Measurements from ENCODE around the gene EDA. TPM values are rescaled to one million over a fixed set of nuclear protein-coding genes. Genes with fewer than 3 reads are reported as not detected.

The EDA gene
- total RNA-seq, 1 donor, result 0.09 TPM

- TF ChIP-seq CTCF (IDR thresholded peaks at IDR 0.05; ENCODE audit: insufficient read depth, low read length), result no peak
- no peak overlapping the region for H3K4me3 ChIP-seq (ENCODE audit: low read depth, low read length)
- DNase-seq (ENCODE audit: low read depth), result no peak
Measured at GRCh38 chrX:69906447-69906846, 290.5 kb downstream of the EDA start.

DNA sequence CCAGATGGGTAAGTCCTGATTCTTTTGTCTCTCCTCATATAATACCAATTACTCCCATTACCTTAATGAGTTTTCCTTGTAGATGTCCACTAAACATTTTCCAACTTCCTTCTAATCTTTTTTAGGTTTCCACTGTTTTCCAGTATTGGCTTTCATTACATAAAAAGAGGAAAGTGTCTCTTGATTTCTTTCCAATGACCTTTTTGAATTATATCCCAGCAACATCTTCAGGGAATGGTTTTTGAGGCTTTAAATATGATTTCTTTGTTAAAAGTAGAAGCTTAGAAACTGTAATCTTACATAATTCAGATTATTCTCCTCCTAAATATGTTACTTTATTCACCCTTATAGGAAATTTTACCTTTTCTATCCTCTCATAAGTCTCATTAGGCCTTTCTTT lies 298.9 kb downstream of the EDA start:
- TF ChIP-seq CTCF (IDR thresholded peaks at IDR 0.05; ENCODE audit: insufficient read depth, low read length), result no peak
- no peak for DNase-seq (ENCODE audit: low read depth)

GRCh38 chrX:69919749-69920148 lies 303.8 kb downstream of the EDA start:
- DNase-seq (ENCODE audit: low read depth), result no peak
- no peak for TF ChIP-seq CTCF (IDR thresholded peaks at IDR 0.05; ENCODE audit: insufficient read depth, low read length)

More for the DNA sequence above, 298.9 kb downstream of the EDA start:
- H3K4me3 ChIP-seq (ENCODE audit: low read depth, low read length), result no peak overlapping the region

GRCh38 chrX:69932323-69932722 lies 316.4 kb downstream of the EDA start:
- no peak for DNase-seq (ENCODE audit: low read depth)
- H3K4me3 ChIP-seq (ENCODE audit: low read depth, low read length), result no peak overlapping the region
- TF ChIP-seq CTCF (IDR thresholded peaks at IDR 0.05; ENCODE audit: insufficient read depth, low read length), result no peak

More at GRCh38 chrX:69919749-69920148, 303.8 kb downstream of the EDA start:
- H3K4me3 ChIP-seq (ENCODE audit: low read depth, low read length), result no peak overlapping the region

- no peak overlapping the region for H3K4me3 ChIP-seq (ENCODE audit: low read depth, low read length)
- no peak for DNase-seq (ENCODE audit: low read depth)
- TF ChIP-seq CTCF (IDR thresholded peaks at IDR 0.05; ENCODE audit: insufficient read depth, low read length), result no peak
Measured at GRCh38 chrX:69948276-69948797, 332.4 kb downstream of the EDA start.

GRCh38 chrX:69951753-69952152 lies 335.8 kb downstream of the EDA start:
- DNase-seq (ENCODE audit: low read depth), result no peak
- no peak for TF ChIP-seq CTCF (IDR thresholded peaks at IDR 0.05; ENCODE audit: insufficient read depth, low read length)
- no peak overlapping the region for H3K4me3 ChIP-seq (ENCODE audit: low read depth, low read length)

DNA sequence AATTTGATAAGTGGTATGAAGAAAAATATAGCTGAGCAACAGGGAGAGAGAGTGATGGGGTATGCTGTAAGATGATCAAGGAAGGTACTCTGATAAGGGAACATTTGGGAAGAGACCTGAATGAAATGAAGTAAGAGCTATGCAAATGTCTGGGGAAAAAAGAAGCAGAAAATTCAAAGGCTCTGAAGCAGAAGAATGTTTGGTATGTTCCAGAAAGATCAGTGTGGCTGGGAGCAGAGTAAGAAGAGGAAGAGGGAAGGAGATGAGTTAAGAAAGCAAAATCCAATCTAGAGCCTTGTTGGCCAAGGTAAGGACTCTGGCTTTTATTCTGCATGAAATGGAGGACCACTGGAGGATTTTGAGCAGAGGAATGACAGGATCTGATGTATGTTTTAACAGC lies 343.8 kb downstream of the EDA start:
- no peak for TF ChIP-seq CTCF (IDR thresholded peaks at IDR 0.05; ENCODE audit: insufficient read depth, low read length)

More for the DNA sequence above, 343.8 kb downstream of the EDA start:
- no peak for DNase-seq (ENCODE audit: low read depth)
- H3K4me3 ChIP-seq (ENCODE audit: low read depth, low read length), result no peak overlapping the region
